HCT116 (cell line): Measurements from ENCODE around the gene ITIH3.
"Not testable (repeated sequence)": the region's sequence is repeated elsewhere in the genome, so short reads cannot be mapped to it uniquely, and the experiment has no call there.

Source experiments
- EGR1 ChIP-seq: IDR thresholded peaks from 2 replicates; pipeline ENCODE4 v1.6.1; 2012; ENCODE audit warnings: low read depth
- EZH2phosphoT487 ChIP-seq: fragments of 200-600 bp; IDR thresholded peaks from 2 replicates; pipeline ENCODE4 v1.6.1; 2018; ENCODE audit warnings: antibody characterized with exemption, borderline replicate concordance
- POLR2AphosphoS5 ChIP-seq: IDR thresholded peaks from 2 replicates; pipeline ENCODE4 v1.6.1; 2011; ENCODE audit warnings: mild to moderate bottlenecking, low read depth, low read length, moderate library complexity
- SIN3A ChIP-seq: IDR thresholded peaks from 2 replicates; pipeline ENCODE4 v1.6.1; 2012; ENCODE audit warnings: low read depth
- ZNF274 ChIP-seq: fragments of 200-500 bp; sonication (Bioruptor generic); IDR thresholded peaks from 2 replicates; pipeline ENCODE4 v1.6.1; 2014; ENCODE audit warnings: mild to moderate bottlenecking, low read depth, low read length, inconsistent platforms
- TF ChIP-seq, protein P1 (sequence below), 3 experiments: fragments of 200-600 bp in 1 of 3; sonication (generic) in 1 of 3; IDR thresholded peaks in 2 of 3; conservative IDR thresholded peaks in 1 of 3; 2 replicates each; pipeline ENCODE4 v1.5.1; 2012 to 2017; ENCODE audit warnings: low read depth in 2 of 3, low read length in 2 of 3, antibody characterized with exemption in 1 of 3, borderline replicate concordance in 1 of 3, control low read depth in 1 of 3, mild to moderate bottlenecking in 1 of 3, mixed read lengths in 1 of 3, mixed run types in 1 of 3, moderate library complexity in 1 of 3; ENCODE audit not compliant: insufficient read depth in 1 of 3
- TF ChIP-seq, protein P2 (sequence below): IDR thresholded peaks from 2 replicates; pipeline ENCODE4 v1.6.1; 2012; ENCODE audit warnings: low read depth

DNA sequence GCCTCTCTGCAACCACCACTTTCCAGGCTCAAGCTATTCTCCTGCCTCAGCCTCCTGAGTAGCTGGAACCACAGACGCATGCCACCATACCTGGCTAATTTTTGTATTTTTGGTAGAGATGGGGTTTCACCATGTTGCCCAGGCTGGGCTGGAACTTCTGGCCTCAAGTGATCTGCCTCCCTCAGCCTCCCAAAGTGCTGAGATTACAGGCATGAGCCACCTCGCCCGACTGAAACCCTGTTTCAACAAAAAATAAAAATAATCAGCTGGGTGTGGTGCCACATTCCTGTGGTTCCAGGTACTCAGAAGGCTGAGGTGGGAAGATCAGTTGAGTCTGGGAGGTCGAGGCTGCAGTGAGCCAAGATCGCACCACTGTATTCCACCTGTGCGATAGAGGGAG, 18.1 kb upstream of the ITIH3 start:
- TF ChIP-seq, protein P1, sequence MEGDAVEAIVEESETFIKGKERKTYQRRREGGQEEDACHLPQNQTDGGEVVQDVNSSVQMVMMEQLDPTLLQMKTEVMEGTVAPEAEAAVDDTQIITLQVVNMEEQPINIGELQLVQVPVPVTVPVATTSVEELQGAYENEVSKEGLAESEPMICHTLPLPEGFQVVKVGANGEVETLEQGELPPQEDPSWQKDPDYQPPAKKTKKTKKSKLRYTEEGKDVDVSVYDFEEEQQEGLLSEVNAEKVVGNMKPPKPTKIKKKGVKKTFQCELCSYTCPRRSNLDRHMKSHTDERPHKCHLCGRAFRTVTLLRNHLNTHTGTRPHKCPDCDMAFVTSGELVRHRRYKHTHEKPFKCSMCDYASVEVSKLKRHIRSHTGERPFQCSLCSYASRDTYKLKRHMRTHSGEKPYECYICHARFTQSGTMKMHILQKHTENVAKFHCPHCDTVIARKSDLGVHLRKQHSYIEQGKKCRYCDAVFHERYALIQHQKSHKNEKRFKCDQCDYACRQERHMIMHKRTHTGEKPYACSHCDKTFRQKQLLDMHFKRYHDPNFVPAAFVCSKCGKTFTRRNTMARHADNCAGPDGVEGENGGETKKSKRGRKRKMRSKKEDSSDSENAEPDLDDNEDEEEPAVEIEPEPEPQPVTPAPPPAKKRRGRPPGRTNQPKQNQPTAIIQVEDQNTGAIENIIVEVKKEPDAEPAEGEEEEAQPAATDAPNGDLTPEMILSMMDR (IDR thresholded peaks at IDR 0.05 in 2 of 3, conservative IDR thresholded peaks at IDR 0.05 in 1 of 3; ENCODE audit: borderline replicate concordance in 1 of 3, insufficient read depth in 1 of 3, low read depth in 2 of 3, low read length in 2 of 3) = not testable (repeated sequence)
- TF ChIP-seq, protein P2, sequence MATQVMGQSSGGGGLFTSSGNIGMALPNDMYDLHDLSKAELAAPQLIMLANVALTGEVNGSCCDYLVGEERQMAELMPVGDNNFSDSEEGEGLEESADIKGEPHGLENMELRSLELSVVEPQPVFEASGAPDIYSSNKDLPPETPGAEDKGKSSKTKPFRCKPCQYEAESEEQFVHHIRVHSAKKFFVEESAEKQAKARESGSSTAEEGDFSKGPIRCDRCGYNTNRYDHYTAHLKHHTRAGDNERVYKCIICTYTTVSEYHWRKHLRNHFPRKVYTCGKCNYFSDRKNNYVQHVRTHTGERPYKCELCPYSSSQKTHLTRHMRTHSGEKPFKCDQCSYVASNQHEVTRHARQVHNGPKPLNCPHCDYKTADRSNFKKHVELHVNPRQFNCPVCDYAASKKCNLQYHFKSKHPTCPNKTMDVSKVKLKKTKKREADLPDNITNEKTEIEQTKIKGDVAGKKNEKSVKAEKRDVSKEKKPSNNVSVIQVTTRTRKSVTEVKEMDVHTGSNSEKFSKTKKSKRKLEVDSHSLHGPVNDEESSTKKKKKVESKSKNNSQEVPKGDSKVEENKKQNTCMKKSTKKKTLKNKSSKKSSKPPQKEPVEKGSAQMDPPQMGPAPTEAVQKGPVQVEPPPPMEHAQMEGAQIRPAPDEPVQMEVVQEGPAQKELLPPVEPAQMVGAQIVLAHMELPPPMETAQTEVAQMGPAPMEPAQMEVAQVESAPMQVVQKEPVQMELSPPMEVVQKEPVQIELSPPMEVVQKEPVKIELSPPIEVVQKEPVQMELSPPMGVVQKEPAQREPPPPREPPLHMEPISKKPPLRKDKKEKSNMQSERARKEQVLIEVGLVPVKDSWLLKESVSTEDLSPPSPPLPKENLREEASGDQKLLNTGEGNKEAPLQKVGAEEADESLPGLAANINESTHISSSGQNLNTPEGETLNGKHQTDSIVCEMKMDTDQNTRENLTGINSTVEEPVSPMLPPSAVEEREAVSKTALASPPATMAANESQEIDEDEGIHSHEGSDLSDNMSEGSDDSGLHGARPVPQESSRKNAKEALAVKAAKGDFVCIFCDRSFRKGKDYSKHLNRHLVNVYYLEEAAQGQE = not testable (repeated sequence)
- not testable (repeated sequence) for TF ChIP-seq SIN3A, EZH2phosphoT487, POLR2AphosphoS5, EGR1, ZNF274
